ENCODE results near the gene ESRRA.

The ESRRA gene

DNA sequence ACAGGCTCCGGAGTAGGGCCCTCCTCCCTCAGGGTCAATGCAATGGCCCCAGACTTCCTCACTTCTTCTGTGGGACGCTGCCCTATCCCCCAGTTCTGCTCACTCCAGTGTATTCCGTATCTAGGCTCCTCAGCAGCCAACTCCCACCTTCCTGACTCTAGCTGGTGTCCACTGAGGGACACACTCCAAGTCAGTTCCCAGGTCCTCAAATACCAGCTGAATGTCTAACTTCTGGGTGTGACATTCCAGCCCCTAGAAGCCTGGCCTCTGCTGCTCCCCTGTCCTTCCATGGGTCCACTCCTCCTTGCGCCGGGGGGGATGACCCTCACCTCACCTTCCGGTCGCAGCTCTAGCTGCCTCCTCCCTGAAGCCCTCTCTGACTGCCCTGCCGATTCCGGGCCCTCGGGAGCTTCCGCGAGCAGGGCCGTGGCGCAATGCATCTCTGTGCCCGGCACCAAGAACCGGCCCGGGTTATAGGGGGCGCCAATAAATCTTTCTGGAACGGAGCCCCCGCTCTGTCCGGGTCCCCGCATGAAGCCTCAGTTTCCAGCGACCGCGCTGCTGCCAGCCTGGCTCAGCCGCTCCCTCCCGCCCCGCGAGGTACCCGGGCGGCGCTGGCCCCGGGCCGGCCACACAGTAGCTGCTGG, 36.3 kb upstream of the ESRRA start:
- peak in 17 of 42 donors; percentile 28 to 72 (median 52) for DNase-seq

DNA sequence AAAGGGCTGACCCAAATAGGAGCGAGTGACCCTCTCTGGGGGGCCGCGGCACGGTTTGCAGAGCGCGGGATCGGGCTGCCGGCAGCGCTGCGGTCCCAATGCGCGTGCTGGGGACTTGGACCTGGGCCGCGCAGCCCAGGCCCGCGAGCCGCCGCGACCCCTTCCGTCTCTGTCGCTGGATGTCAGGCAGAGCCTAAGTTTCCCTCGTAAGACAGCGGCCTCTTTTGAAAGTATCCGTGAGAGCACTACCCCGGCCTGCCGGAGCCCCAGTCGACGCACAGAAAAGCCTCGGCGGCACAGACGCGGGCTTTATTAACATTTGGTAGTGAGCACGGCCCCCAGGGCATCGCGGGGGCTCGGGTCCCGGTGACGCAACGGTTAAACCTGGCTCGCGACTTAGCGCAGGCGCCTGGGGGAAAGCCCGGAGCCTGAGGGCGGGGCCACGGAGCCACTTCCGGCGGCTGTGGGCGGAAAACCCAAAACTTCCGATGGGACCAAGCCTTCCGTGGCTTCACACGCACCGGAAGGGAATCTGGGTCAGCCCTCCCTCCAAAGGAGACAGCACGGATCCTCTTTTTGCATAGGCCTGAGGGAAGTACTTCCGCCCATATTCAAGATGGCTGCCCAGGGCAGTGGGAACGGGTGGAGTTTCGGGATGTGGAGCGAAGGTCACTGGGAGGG, 35.6 kb upstream of the ESRRA start:
- DNase-seq, result peak; percentile 98 to 100 (median 99)
- intact Hi-C loops (cut with DNase I), result loop anchor here (2.0 kb wide), 2 partner anchors 15 to 35 kb away; partner anchors contain the start of genes BAD, ESRRA and GPR137

More for the DNA sequence above, 36.3 kb upstream of the ESRRA start:
- intact Hi-C loops (cut with DNase I), result no loop called here

DNA sequence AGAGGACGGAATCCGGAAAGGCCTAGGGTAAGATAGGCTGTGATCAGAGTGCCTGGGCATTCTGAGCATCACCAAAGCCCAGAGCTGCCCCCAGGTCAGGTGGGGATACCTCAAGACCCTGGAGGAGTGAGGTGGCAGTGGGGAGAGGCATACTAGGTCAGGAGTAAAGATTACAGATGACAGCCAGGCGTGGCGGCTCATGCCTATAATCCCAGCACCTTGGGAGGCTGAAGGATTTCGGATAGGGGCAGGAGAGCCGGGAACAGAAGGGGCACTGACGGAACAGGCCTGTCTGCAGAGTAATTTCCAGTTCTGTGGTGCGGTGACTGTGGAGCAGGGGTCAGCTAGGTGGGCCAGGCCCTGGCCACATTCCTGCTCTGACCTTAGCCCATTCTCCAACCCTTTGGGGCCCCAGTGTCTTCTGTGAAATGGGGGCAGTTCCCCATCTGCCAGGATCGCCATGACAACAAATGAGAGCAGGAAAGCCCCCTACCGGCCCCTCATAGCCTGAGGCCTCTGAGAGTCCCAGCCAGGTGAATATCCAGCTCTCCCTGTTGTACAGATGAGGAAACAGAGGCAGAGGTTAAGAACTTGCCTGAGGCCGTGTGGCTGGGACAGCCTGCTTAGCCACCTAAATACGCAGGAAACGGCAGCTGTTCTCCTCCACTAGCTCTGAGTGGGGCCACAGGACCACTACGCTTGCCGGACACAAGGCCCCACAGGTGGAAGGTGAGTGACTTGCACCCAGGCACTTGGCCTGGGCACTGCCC, 30.1 kb upstream of the ESRRA start:
- intact Hi-C loops (cut with DNase I), result no loop called here

DNA sequence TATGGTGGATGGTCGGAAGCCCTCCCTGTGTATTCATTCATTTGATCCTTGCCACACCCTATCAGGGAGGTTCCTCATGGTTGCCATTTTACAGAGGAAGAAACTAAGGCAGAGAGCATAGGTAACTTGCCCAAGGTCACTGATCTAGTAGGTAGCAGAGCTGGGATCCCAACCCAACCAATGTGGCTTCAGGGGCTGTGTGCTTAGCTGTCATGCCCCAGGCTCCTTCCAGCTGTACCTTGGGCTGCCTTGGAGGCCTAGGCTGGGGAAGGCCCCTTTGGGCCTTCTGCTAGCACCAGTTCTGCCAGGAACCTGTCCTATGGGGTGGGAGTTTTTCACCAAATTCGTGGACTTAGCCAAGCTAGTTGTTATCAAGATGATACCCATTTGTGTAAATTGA, 29.5 kb upstream of the ESRRA start:
- DNase-seq, result no peak
- intact Hi-C loops (cut with DNase I), result no loop called here

More for the DNA sequence above, 30.1 kb upstream of the ESRRA start:
- no peak for DNase-seq

DNA sequence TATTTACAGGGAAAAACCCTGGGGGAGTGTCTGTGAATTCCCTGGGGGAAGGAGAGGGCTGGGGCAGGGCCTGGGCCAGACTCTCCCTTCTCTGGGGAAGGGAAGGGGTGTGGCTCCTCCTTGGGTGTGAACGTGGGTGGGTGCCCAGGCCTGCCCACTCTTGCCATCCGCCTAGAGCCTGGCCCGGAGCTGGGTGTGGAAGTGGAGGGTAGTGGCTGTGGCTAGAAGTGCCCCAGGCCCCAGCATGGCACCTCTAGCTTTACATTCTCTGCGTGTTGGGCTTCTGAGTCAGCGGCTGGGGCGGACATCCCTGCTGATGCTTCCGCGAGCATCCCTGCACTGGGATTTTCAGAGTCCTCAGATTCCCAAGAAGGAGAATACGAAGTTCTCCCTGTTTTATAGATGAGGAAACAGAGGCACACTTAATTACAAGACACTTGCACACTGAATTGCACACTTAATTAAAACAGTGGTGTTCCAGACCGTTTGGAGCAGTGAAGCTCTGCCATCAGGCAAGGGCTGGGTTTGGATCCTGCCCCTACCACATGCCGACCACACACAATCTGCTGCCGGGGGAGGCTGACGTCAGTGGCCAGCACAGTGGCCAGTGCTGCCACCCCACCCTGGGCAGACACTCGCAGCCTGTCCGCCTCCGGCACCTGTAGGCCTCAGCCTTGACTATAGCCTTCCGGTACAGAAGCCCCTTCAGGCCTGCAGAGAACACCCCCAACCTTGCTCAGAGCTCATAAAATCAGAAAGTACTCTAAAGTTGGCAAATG, 28.5 kb upstream of the ESRRA start:
- DNase-seq, result no peak
- intact Hi-C loops (cut with DNase I), result no loop called here

DNA sequence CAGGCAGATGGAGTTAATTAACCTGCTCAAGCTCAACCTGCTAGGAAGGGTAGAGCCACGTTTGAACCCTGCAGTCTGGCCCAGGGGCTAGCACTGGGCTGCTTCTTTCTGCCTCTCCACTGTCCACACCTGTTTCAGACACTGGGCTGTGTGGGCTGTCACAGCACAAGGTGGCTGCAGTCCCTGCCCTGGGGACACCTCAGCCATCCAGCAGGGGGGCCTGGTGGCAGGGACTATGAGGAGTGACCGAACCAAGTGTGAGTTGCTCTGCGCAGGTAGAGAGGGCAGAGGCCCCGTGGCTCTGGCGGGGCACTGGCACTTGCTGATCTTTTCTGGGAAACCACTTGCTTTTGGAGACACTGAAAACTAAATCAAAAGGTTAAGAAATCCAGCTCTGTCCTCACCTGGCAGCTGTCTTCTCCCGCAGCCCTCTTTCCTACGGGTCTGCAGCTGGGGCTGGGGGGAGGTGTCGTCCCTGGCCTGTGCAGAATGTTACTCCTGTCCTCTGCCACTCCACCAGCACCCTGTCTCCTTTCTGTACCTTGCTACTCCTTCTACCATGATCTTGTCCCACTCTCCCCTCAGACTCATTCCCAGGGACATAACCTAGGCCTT, 26.6 kb upstream of the ESRRA start:
- intact Hi-C loops (cut with DNase I), result no loop called here
- no peak for DNase-seq

DNA sequence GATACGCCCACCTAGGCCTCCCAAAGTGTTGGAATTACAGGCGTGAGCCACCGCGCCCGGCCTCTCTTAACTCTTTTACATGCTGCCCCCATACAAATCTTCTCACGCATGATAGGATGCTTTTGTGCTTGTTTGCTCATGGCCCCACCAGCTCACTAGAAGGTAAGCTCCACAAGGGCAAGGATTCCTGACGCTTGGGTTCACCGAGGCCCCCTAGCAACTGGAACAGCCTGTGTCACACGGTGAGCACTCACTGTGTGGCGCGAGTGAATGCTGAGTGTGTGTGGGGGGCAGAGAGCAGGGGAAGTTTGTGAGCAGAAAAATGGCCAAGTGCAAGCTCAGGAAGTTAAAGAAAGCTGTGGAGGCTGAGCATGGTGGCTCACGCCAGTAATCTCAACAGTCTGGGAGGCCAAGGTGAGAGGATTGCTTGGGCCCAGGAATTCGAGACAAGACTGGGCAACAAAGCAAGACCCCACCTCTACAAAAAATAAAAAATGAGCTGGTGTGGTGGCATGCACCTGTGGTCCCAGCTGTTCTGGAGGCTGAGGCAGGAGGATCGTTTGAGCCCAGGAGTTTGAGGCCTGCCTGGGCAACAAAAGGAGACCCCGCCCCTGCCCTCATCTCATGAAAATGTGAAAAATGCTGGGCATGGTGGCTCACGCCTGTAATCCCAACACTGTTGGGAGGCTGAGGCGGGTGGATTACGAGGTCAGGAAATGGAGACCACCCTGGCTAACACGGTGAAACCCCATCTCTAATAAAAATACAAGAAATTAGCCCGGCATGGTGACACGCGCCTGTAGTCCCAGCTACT, 23.2 kb upstream of the ESRRA start:
- DNase-seq, result no peak
- intact Hi-C loops (cut with DNase I), result no loop called here

DNA sequence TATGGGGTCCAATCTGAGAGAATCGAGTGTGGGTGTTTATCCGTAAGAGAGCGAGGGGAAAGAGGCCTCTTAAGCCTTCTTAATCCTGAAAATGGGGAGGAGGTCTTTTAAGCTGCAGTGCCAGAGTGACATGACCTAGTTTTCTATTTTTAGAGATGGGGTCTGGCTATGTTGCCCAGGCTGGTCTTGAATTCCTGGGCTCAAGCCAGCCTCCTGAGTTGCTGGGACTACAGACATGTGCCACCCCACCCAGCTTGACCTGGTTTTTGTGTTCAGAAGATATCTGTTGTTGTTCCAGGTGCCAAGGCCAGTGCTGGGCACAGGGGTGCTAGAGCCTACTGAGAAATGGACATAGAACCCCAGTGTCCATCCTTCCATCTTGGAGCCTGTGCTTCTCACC, 22.2 kb upstream of the ESRRA start:
- no peak for DNase-seq
- intact Hi-C loops (cut with DNase I), result no loop called here

DNA sequence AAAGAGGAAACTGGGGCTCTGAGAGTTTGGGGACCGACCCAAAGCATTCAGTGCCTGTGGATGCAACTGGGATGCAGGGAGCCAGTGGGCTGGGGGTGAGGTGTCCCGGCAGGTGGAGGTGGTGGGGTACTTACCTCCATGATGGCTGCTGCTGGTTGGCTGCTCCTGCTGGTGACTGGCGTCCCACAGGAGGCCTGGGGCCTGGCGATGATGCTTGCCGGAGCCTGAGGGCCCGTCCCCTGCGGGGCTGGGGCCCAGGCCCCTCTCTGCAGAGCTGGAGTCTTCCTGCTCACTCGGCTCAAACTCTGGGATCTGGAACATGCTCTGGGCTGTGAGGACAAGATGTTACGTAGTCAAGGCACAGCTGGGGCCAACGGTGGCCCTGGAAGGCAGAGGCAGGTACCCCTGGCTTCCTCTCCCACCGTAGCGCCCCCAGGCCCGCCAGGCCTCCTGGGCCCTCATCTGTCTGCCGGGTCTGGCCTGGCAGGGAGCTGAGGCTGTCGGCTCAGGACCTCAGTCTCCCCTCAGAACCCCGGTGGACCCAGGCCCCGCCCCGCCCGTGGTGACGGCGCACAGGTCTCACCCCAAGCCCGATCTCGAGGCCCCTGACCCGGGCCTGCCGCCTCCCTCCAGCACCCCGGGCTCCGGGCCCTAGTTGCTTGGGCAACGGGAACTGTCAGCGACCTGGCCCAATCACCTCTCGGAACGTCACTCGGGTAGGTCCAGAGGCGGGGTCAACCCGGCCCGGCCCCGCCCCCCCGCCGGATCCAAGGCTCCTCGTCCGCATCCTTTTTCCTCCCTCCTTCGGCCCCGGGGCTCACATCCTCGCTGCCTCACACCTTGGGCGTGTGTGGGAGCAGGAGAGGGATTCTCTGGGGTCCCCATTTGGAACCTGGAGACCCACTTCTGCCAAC, 21.0 kb upstream of the ESRRA start, which contains the start of gene BAD:
Gene BAD (minus strand): TSS at position 618 of the 914 bp plus-strand sequence. CDS start 297 bp downstream, at position 321.
- DNase-seq, result peak; percentile 97 to 99 (median 98)
- intact Hi-C loops (cut with DNase I), result loop anchor here (2.0 kb wide), 1 partner anchor 14 kb away; no protein-coding TSS in a partner anchor

DNA sequence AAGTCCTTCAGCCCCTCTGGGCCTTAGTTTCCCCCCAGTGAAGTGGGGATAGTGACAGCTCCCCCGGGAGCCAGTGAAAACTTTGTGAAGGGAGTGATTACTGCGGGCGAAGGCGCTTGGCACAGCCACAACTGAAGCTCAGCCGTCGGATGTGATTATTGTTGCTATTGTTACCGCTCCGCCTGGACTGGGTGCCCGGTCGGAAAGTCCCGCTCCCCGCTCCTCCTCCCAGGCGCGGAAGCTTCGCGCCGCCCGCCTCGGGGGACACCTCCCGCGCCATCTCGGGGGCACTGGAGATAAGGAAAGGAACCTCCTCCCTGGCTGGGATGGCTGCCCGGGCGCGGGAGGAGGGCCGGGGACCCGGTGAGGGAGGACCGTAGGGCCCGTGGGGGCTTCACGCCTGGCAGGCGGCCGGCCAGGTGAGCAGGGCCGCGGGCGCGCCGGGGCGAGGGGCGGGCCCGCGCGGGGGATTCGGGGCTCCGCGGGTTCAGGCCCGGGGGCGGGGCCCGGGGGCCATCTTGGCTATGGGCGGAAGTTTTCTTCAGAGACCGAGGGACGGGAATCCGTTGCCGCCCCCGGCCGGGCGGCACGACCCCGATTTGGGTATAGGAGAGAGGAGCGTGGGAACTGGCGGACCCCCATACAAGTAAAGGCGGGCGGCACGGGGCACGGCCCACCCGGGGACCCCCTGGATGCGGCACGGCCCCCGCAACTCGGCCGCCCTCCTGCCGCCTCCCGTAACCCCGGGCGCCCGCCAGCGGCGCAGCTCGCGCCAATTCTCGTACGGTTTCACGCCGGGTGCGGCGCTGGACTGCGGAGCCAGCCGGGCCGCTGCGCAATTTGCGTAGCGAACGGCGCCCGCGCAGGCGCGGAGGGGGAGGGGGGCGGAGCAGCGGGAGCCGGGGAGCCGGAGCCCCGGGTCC, 20.1 kb upstream of the ESRRA start, which contains the start of gene GPR137:
Gene GPR137 (plus strand): TSS at position 887 of the 923 bp plus-strand sequence. CDS start 677 bp downstream, outside the sequence.
- DNase-seq, result peak; percentile 61 to 96 (median 91)
- intact Hi-C loops (cut with DNase I), result loop anchor here (2.0 kb wide), 1 partner anchor 14 kb away; no protein-coding TSS in a partner anchor

DNA sequence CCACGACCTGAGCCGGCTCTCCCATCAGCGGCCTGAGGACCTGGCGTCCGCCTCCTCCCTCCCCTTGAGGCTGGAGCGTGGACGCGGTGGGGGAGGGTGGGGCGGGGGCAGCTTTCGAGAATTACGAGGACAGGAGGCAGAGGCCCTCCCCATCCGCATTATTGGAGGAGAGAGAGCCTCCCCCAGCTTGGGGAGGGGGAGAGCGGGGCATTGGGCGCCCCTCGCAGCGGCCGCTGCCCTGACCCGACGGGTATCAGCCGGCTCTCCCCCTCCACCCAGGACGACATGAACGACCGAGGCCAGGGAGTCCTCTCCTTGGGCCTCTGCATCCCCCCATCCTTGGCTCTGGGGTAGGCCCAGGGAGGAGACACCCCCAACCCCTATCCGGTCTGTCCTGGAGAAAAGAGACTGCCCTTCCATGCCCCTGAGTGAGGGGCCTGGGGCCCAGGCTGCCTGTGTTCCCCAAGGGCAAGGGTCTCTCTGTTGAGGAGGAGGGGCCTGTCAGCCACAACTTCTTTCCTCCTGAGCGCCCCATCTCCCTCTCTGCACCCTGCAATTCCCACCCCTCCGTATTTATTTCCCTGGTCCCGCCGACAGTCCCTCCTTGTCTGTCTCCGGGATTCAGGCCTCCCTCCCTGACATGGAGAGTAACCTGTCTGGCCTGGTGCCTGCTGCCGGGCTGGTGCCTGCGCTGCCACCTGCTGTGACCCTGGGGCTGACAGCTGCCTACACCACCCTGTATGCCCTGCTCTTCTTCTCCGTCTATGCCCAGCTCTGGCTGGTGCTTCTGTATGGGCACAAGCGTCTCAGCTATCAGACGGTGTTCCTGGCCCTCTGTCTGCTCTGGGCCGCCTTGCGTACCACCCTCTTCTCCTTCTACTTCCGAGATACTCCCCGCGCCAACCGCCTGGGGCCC, 19.2 kb upstream of the ESRRA start:
- peak in 1 of 42 donors; percentile 21 for DNase-seq
- intact Hi-C loops (cut with DNase I), result loop anchor here (2.0 kb wide), 1 partner anchor 15 kb away; no protein-coding TSS in a partner anchor

DNA sequence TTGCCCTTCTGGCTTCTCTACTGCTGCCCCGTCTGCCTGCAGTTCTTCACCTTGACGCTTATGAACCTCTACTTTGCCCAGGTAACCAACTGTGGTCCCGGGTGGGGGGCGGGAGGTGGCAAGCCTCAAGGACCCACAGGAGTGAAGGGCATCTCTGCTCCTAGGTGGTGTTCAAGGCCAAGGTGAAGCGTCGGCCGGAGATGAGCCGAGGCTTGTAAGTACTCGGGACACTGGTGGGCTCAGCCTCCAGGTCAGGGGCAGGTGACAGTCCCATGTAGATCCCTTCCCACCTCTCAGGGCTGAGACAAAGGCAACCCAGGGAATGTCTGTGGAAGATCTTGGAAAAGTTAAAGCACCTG, 18.5 kb upstream of the ESRRA start:
- intact Hi-C loops (cut with DNase I), result no loop called here

DNA sequence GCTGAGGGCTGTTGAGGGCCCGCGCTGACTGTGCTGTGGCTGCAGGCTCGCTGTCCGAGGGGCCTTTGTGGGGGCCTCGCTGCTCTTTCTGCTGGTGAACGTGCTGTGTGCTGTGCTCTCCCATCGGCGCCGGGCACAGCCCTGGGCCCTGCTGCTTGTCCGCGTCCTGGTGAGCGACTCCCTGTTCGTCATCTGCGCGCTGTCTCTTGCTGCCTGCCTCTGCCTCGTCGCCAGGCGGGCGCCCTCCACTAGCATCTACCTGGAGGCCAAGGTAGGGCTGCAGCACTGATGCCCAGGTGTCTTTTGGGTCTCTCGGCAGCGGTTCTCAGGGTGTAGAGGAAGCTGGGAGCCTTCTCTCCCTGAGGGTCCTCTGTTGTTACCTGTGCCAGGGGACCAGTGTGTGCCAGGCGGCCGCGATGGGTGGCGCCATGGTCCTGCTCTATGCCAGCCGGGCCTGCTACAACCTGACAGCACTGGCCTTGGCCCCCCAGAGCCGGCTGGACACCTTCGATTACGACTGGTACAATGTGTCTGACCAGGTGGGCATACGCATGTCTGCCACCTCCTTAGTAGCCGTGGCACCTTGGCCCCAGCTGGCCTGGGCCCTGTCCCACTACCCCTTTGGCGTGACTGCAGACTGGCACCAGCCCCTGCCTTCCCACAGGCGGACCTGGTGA, 17.5 kb upstream of the ESRRA start:
- intact Hi-C loops (cut with DNase I), result no loop called here
- DNase-seq, result no peak

More for the DNA sequence above, 18.5 kb upstream of the ESRRA start:
- no peak for DNase-seq

DNA sequence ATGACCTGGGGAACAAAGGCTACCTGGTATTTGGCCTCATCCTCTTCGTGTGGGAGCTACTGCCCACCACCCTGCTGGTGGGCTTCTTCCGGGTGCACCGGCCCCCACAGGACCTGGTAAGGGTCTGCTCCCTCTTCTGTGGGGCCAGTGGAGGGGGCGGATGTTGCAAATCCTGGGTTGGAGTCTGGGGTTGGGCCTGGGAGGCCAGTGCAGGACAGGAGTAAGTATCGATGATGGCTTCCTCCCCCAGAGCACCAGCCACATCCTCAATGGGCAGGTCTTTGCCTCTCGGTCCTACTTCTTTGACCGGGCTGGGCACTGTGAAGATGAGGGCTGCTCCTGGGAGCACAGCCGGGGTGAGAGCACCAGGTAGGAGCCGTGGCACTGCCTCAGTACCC, 17.0 kb upstream of the ESRRA start:
- DNase-seq, result no peak
- intact Hi-C loops (cut with DNase I), result no loop called here
